Esophagus squamous epithelium (tissue), 5 donors: Measurements from ENCODE around the gene KCNH5. TPM values are rescaled to one million over a fixed set of nuclear protein-coding genes. Genes with fewer than 3 reads are reported as not detected.
"Not testable (repeated sequence)": the region's sequence is repeated elsewhere in the genome, so short reads cannot be mapped to it uniquely, and the experiment has no call there.

Experiments used
- DNase-seq: peaks from one replicate; lab custom pipeline; 2025; lab: John Stamatoyannopoulos, UW
- H3K27ac ChIP-seq, 4 donors: fragments of 200-600 bp; sonication (generic); one replicate each; pipeline ENCODE4 v1.5.1; 2016 to 2019; ENCODE audit warnings: mild to moderate bottlenecking in 1 of 4
- H3K27me3 ChIP-seq, 4 donors: fragments of 200-600 bp; sonication (generic); 1 replicate in 3 of 4; 2 replicates in 1 of 4; pipeline versions ENCODE4 v1.5.1 to v1.6.0; 2017 to 2021; ENCODE audit warnings: antibody characterized with exemption in 1 of 4
- H3K36me3 ChIP-seq, 3 donors: fragments of 200-600 bp; sonication (generic); one replicate each; pipeline ENCODE4 v1.5.1; 2016 to 2019
- H3K4me1 ChIP-seq, 3 donors: fragments of 200-600 bp; sonication (generic); one replicate each; pipeline ENCODE4 v1.5.1; 2017 to 2019
- H3K4me3 ChIP-seq, 4 donors: fragments of 200-600 bp; sonication (generic); 1 replicate in 3 of 4; 2 replicates in 1 of 4; pipeline ENCODE4 v1.5.1; 2016 to 2019; ENCODE audit warnings: mild to moderate bottlenecking in 2 of 4, moderate library complexity in 1 of 4
- H3K9me3 ChIP-seq, 3 donors: fragments of 200-600 bp; sonication (generic); one replicate each; pipeline ENCODE4 v1.5.1; 2016 to 2019
- POLR2A ChIP-seq, 4 donors: fragments of 450-650 bp; IDR thresholded peaks; one replicate each; pipeline ENCODE4 v1.6.1; 2017; ENCODE audit warnings: antibody characterized with exemption in 4 of 4, mild to moderate bottlenecking in 4 of 4, moderate library complexity in 3 of 4
- WGBS, 2 donors: methylation state at CpG; one replicate each; pipeline ENCODE4 v1.1.5; 2018; 5-methylcytosine and 5-hydroxymethylcytosine counted together
- intact Hi-C: fragments of 100-400 bp; cut with DNase I; formaldehyde crosslinking; loops from one replicate; pipeline ENCODE4 v1.15.0; 2022
- total RNA-seq, 4 donors: library from RNA; depleted of rRNA; stranded (reverse); fragments of >200 nt; gene quantifications; one replicate each; pipeline ENCODE4 v1.1.0, GENCODE V29; 2016
- TF ChIP-seq, protein P1 (sequence below), 6 experiments: fragments of 450-650 bp in 4 of 6; fragments of 200-600 bp in 2 of 6; sonication (generic) in 2 of 6; IDR thresholded peaks; one replicate each; pipeline ENCODE4 v1.5.1; 2016 to 2019; ENCODE audit warnings: antibody characterized with exemption in 6 of 6, mild to moderate bottlenecking in 4 of 6, moderate library complexity in 4 of 6
- donor health status: DM: yes; HTN: yes; CAD: no.

KCNH5 gene
- total RNA-seq, 4 donors from 2014 or later, result under 0.01 to 0.06 TPM; not detected in 2

DNA sequence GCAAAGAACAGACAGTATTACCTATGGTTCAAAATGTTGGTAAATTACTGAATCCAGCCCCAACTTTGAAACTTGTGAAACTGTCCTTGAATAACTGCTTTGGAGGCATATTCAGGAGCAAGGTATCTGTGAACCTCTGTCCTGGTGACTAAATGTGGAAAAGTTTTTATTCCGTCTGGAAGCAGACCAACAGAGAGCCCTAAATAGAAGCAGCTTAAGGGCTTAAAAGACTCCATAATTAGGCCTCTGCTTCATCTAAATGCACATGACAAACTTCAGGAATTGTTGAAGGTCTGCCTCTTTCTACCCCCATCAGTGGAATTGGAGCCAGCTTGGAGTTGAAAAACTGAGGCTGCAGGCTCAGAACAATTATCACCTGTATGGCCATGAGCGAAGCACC lies 276.5 kb downstream of the KCNH5 start:
- Histone ChIP-seq H3K4me1 (no peaks in the 10 kb centered on the region), H3K4me3 (no peak overlapping the region), H3K9me3 (no peaks in the 10 kb centered on the region), H3K27me3 (no peaks in the 10 kb centered on the region), H3K27ac (no peak overlapping the region), H3K36me3 (no peaks in the 10 kb centered on the region)
- TF ChIP-seq, protein P1, sequence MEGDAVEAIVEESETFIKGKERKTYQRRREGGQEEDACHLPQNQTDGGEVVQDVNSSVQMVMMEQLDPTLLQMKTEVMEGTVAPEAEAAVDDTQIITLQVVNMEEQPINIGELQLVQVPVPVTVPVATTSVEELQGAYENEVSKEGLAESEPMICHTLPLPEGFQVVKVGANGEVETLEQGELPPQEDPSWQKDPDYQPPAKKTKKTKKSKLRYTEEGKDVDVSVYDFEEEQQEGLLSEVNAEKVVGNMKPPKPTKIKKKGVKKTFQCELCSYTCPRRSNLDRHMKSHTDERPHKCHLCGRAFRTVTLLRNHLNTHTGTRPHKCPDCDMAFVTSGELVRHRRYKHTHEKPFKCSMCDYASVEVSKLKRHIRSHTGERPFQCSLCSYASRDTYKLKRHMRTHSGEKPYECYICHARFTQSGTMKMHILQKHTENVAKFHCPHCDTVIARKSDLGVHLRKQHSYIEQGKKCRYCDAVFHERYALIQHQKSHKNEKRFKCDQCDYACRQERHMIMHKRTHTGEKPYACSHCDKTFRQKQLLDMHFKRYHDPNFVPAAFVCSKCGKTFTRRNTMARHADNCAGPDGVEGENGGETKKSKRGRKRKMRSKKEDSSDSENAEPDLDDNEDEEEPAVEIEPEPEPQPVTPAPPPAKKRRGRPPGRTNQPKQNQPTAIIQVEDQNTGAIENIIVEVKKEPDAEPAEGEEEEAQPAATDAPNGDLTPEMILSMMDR (IDR thresholded peaks at IDR 0.05), result no peak
- TF ChIP-seq POLR2A (IDR thresholded peaks at IDR 0.05), result no peak
- intact Hi-C loops, result no loop called here
- 56 to 83% methylated on average over 1 to 2 of the region's 2 CpGs for WGBS, 2 donors
- no peak for DNase-seq

DNA sequence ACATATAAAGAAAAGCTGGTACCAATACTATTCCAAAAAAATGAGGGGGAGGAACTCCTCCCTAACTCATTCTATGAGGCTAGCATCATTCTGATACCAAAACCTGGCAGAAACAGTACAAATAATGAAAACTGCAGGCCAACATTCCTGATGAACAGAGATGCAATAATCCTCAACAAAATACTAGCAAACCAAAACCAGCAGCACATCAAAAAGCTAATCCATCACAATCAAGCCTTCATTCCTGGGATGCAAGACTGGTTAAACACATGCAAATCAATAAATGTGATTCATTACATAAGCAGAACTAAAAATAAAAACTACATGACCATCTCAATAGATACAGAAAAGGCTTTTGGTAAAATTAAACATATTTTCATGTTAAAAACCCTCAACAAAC lies 281.3 kb downstream of the KCNH5 start:
- Histone ChIP-seq H3K27me3 (no peaks in the 10 kb centered on the region), H3K4me3 (no peak overlapping the region), H3K36me3 (no peaks in the 10 kb centered on the region), H3K9me3 (no peaks in the 10 kb centered on the region), H3K27ac (no peak overlapping the region), H3K4me1 (no peaks in the 10 kb centered on the region)
- intact Hi-C loops, result no loop called here
- DNase-seq, result no peak
- TF ChIP-seq, protein P1 (IDR thresholded peaks at IDR 0.05), result no peak
- no peak for TF ChIP-seq POLR2A (IDR thresholded peaks at IDR 0.05)

DNA sequence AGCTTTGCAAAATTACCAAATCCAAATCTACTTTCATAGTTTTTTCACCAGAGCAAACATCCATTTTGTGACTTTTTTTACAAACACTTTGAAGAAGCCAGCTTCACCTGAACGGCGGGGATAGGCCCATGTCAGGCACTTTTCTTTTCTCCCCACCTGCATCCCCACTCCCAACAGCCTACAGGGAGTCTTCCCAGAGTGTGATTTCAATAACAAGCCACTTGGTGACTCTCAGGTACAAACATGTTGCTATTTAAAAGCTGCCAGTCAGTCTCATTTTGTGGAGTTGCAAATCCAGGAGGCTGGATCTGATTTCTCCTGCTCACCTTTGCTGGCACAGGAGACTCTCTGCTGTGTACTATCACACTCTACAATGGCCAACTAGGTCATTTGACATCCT lies 285.5 kb downstream of the KCNH5 start:
- TF ChIP-seq, protein P1 (IDR thresholded peaks at IDR 0.05), result no peak
- TF ChIP-seq POLR2A (IDR thresholded peaks at IDR 0.05), result no peak
- Histone ChIP-seq H3K36me3 (no peaks in the 10 kb centered on the region), H3K4me3 (no peak overlapping the region), H3K27ac (no peak overlapping the region), H3K27me3 (no peaks in the 10 kb centered on the region), H3K4me1 (no peaks in the 10 kb centered on the region), H3K9me3 (peaks cover 0 to 5% (median 0%) of the 10 kb centered on the region in 3 donors)
- intact Hi-C loops, result no loop called here
- WGBS, 2 donors, result 24 to 55% methylated on average over 2 of the region's 2 CpGs
- no peak for DNase-seq

DNA sequence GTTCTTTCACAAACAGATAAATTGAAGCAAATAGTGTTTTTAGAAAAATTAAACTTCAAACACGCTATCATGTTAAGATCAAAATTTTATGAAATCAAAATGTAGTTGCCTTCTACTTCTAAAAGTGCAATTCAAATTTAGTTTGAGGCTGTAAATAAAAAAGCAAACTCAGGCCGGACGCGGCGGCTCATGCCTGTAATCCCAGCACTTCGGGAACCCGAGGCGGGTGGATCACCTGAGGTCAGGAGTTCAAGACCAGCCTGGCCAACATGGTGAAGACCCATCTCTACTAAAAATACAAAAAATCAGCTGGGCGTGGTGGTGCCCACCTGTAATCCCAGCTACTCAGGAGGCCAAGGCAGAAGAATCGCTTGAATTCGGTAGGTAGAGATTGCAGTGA lies 298.4 kb downstream of the KCNH5 start:
- H3K4me3 ChIP-seq, intact Hi-C loops, H3K27me3 ChIP-seq, H3K27ac ChIP-seq, DNase-seq, H3K36me3 ChIP-seq, H3K4me1 ChIP-seq, H3K9me3 ChIP-seq: not testable (repeated sequence)
- WGBS, 2 donors, result 90 to 91% methylated on average over 10 to 11 of the region's 11 CpGs

DNA sequence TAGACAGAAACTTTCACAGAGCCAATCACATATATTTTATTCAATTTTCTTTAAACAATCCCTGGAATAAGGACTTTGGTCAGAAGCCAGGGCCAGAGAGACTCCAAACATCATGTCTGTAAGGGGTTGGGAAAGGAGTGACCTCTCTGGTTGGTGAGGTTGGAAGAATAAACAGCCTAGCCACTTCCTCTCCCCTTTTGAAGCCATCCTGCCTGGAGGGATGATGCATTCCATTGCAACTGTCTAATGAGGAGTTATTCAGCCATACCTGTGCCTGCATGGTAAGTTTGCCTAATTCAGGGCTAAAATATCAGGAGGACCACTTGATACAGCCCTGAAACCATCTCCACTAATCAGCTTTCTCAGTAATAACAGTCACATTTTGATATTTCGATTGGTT lies 299.8 kb downstream of the KCNH5 start:
- no peaks in the 10 kb centered on the region for H3K4me1 ChIP-seq
- no peak overlapping the region for H3K27ac ChIP-seq
- intact Hi-C loops, result no loop called here
- H3K36me3 ChIP-seq, result no peaks in the 10 kb centered on the region
- no peak for DNase-seq
- TF ChIP-seq POLR2A (IDR thresholded peaks at IDR 0.05), result no peak
- TF ChIP-seq, protein P1 (IDR thresholded peaks at IDR 0.05), result no peak
- H3K4me3 ChIP-seq, result no peak overlapping the region
- H3K9me3 ChIP-seq, result no peaks in the 10 kb centered on the region
- H3K27me3 ChIP-seq, result no peaks in the 10 kb centered on the region
- WGBS, 2 donors, result 56 to 69% methylated on average over 1 of the region's 1 CpG

DNA sequence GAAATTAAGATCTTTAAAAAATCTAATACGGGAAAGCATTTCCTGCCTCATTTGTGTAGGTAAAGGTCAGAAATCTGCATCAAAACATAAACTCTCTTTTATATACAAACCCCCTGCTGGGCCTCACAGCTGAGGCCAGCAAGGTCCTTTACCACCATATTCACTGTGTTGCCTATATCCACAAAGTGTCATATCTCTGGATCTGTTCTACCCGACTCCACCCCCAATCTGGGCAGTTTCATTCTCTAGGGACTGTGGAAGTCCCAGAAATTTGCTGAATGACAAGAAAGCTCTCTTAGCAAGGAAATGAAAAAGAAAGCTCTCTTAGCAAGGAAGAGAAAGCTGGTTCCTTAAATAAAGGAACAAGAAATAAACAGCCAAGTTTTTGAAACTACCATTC lies 301.7 kb downstream of the KCNH5 start:
- intact Hi-C loops, result no loop called here
- no peaks in the 10 kb centered on the region for H3K4me1 ChIP-seq
- no peak for DNase-seq
- no peak for TF ChIP-seq POLR2A (IDR thresholded peaks at IDR 0.05)
- TF ChIP-seq, protein P1 (IDR thresholded peaks at IDR 0.05), result no peak
- no peak overlapping the region for H3K4me3 ChIP-seq
- whole genome bisulfite sequencing, 2 donors, result 73 to 76% methylated on average over 2 of the region's 2 CpGs
- no peaks in the 10 kb centered on the region for H3K9me3 ChIP-seq
- H3K36me3 ChIP-seq, result no peaks in the 10 kb centered on the region
- no peaks in the 10 kb centered on the region for H3K27me3 ChIP-seq
- H3K27ac ChIP-seq, result no peak overlapping the region
